PC-3 (cell line): Measurements from ENCODE around the gene ZNF846. TPM values are rescaled to one million over a fixed set of nuclear protein-coding genes. Genes with fewer than 3 reads are reported as not detected.

ENCODE experiments used
- ATAC-seq: fragments of 200-7000 bp; cut with Tn5 transposase; 2 replicates; pipeline ENCODE4 v1.9.1; 2020; ENCODE audit warnings: mild to moderate bottlenecking, moderate library complexity
- BruUV-seq: library from RNA; stranded (reverse); fragments of 400-500 nt; replicated peaks from 2 replicates; lab custom pipeline; 2021; lab: Mats Ljungman, UMichigan
- CTCF ChIA-PET: fragments of 300-600 bp; sonication (Branson Sonifier 250); formaldehyde crosslinking; loops from one replicate; lab custom pipeline; 2022; ENCODE audit warnings: antibody characterized with exemption; lab: Charles Lee
- POLR2A ChIA-PET: fragments of 300-600 bp; sonication (Branson Sonifier 250); formaldehyde crosslinking; loops from one replicate; lab custom pipeline; 2022; ENCODE audit warnings: antibody characterized with exemption; ENCODE audit not compliant: unreplicated experiment; lab: Charles Lee
- DNase-seq: peaks from one replicate; pipeline ENCODE4 v3.0.0-alpha.2; 2015
- H2AFZ ChIP-seq: fragments of 300-600 bp; sonication (generic); 2 replicates; pipeline ENCODE4 v1.6.0; 2016; ENCODE audit warnings: antibody characterized with exemption, low read length
- H3F3A ChIP-seq: fragments of 300-600 bp; sonication (generic); one replicate; pipeline ENCODE4 v1.6.0; 2017; ENCODE audit warnings: antibody characterized with exemption, low read length, control low read depth, mild to moderate bottlenecking; ENCODE audit not compliant: unreplicated experiment
- H3K27ac ChIP-seq: fragments of 300-600 bp; sonication (generic); 2 replicates; pipeline ENCODE4 v1.5.1; 2016; ENCODE audit warnings: mild to moderate bottlenecking, low read length
- H3K27me3 ChIP-seq: fragments of 300-600 bp; sonication (generic); 2 replicates; pipeline ENCODE4 v1.6.1; 2016; ENCODE audit warnings: low read length, mixed read lengths
- H3K36me3 ChIP-seq: fragments of 300-600 bp; sonication (generic); 2 replicates; pipeline ENCODE4 v1.6.1; 2016; ENCODE audit warnings: low read depth, mixed run types, low read length, mixed read lengths
- H3K4me1 ChIP-seq: fragments of 300-600 bp; sonication (generic); 2 replicates; pipeline ENCODE4 v1.5.1; 2016; ENCODE audit warnings: low read length; ENCODE audit not compliant: insufficient read depth
- H3K4me2 ChIP-seq: fragments of 300-600 bp; sonication (generic); 2 replicates; pipeline ENCODE4 v1.6.0; 2016; ENCODE audit warnings: low read length
- H3K4me3 ChIP-seq: fragments of 300-600 bp; sonication (generic); 2 replicates; pipeline ENCODE4 v1.5.1; 2016; ENCODE audit warnings: mild to moderate bottlenecking, low read length, mixed read lengths
- H3K79me2 ChIP-seq: fragments of 300-600 bp; sonication (generic); 2 replicates; pipeline ENCODE4 v1.6.1; 2017; ENCODE audit warnings: low read length, mixed read lengths
- H3K9ac ChIP-seq: fragments of 300-600 bp; sonication (generic); 2 replicates; pipeline ENCODE4 v1.6.0; 2016; ENCODE audit warnings: mild to moderate bottlenecking, low read length
- H3K9me2 ChIP-seq: fragments of 300-600 bp; sonication (generic); replicated peaks from 2 replicates; pipeline ENCODE4 v1.6.1; 2016; ENCODE audit warnings: mixed run types, low read length, mixed read lengths
- H3K9me3 ChIP-seq: fragments of 300-600 bp; sonication (generic); 2 replicates; pipeline ENCODE4 v1.6.1; 2016; ENCODE audit warnings: low read length, mixed read lengths
- H4K20me1 ChIP-seq: fragments of 300-600 bp; sonication (generic); 2 replicates; pipeline ENCODE4 v1.6.1; 2016; ENCODE audit warnings: low read length, mixed read lengths
- EZH2 ChIP-seq: fragments of 300-600 bp; sonication (generic); IDR thresholded peaks from one replicate; pipeline ENCODE4 v1.6.1; 2017; ENCODE audit warnings: antibody characterized with exemption, mild to moderate bottlenecking, low read length; ENCODE audit not compliant: unreplicated experiment
- EZH2phosphoT487 ChIP-seq: fragments of 300-600 bp; sonication (generic); IDR thresholded peaks from 2 replicates; pipeline ENCODE4 v1.6.1; 2018; ENCODE audit warnings: mild to moderate bottlenecking, antibody characterized with exemption, low read length, borderline replicate concordance
- intact Hi-C: fragments of 100-400 bp; cut with micrococcal nuclease; formaldehyde crosslinking; loops from 2 replicates; pipeline ENCODE4 v1.9.0; 2023
- total RNA-seq: library from RNA; depleted of rRNA; stranded (reverse); fragments of >200 nt; gene quantifications from 2 replicates; pipeline ENCODE4 v1.2.3, GENCODE V29; 2014
- TF ChIP-seq, protein P1 (sequence below): fragments of 300-600 bp; sonication (generic); conservative IDR thresholded peaks from 2 replicates; pipeline ENCODE4 v1.5.1; 2017; ENCODE audit warnings: antibody characterized with exemption, low read depth, mild to moderate bottlenecking, low read length

The ZNF846 gene
- total RNA-seq, 1 experiment from 2014 or later = 15.7 TPM

DNA sequence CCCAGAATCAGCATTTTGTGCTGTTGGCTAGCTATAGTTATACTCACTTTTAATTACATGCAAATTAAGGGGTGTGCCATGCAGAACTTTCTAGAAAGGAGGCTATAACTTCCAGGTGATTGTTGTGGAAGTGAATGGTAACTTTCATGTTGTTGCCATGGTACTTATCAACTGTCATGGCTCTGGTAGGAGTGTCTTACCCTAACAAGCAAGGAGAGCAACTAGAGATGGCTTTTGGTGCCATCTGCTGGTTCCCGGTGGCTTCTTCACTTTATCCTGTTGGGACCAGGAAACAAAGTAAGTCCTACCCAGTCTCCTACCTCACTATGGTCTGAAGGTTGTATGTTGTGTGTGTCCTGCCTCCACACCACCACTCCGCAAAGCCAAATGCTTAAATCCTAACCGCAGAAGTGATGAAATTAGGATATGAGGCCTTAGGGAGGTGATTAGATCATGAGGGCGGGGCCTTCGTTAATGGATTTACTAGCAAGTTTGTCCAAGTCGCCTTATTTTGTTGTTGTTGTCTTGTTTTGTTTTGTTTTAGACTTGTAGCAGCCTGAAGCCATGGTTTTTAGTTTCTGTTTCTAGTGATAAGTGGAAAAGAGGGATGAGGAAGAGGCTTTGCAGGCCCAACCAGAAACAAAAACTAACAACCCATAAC is 27.7 kb upstream of the ZNF846 start:
- H3K9ac ChIP-seq = no peak overlapping the region
- H3K27me3 ChIP-seq = no peaks in the 10 kb centered on the region
- peak; percentile 56 for ATAC-seq
- no TSS peak for BruUV-seq
- peak; percentile 98 for DNase-seq
- peaks cover 4% of the 10 kb centered on the region for H3F3A ChIP-seq
- H3K79me2 ChIP-seq = no peaks in the 10 kb centered on the region
- peak overlapping the region; percentile 66 for H2AFZ ChIP-seq
- H3K4me3 ChIP-seq = peak overlapping the region; percentile 30; the same call in 1 of the 2 replicates
- POLR2A ChIA-PET = interaction anchor here (0.6 kb wide), 1 partner anchor 170 kb away, joined by 5 read pairs; no protein-coding TSS in a partner anchor
- no peaks in the 10 kb centered on the region for H3K36me3 ChIP-seq
- H3K9me3 ChIP-seq = no peaks in the 10 kb centered on the region
- TF ChIP-seq, protein P1, sequence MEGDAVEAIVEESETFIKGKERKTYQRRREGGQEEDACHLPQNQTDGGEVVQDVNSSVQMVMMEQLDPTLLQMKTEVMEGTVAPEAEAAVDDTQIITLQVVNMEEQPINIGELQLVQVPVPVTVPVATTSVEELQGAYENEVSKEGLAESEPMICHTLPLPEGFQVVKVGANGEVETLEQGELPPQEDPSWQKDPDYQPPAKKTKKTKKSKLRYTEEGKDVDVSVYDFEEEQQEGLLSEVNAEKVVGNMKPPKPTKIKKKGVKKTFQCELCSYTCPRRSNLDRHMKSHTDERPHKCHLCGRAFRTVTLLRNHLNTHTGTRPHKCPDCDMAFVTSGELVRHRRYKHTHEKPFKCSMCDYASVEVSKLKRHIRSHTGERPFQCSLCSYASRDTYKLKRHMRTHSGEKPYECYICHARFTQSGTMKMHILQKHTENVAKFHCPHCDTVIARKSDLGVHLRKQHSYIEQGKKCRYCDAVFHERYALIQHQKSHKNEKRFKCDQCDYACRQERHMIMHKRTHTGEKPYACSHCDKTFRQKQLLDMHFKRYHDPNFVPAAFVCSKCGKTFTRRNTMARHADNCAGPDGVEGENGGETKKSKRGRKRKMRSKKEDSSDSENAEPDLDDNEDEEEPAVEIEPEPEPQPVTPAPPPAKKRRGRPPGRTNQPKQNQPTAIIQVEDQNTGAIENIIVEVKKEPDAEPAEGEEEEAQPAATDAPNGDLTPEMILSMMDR = peak; percentile 98
- no peak for TF ChIP-seq EZH2
- no peak for TF ChIP-seq EZH2phosphoT487
- no peaks in the 10 kb centered on the region for H3K9me2 ChIP-seq
- no peak overlapping the region for H3K27ac ChIP-seq
- H3K4me2 ChIP-seq = peak overlapping the region; percentile 53
- intact Hi-C loops = loop anchor here (1.0 kb wide), 7 partner anchors 23 to 660 kb away; partner anchors contain the start of genes FBXL12, ZNF266 and ZNF317
- CTCF ChIA-PET = interaction anchor here (0.6 to 0.9 kb wide), 2 partner anchors 27 to 471 kb away, joined by 3 to 6 read pairs; partner anchors contain the start of gene ZNF846
- H4K20me1 ChIP-seq = no peaks in the 10 kb centered on the region
- H3K4me1 ChIP-seq = peaks cover 16% of the 10 kb centered on the region

- TSS peak; percentile 79 for BruUV-seq
- no peak for TF ChIP-seq EZH2phosphoT487
- TF ChIP-seq EZH2 = no peak
- TF ChIP-seq, protein P1 = no peak
- peak overlapping the region; percentile 75 for H3K4me3 ChIP-seq
- peak overlapping the region; percentile 93 for H3K4me2 ChIP-seq
- no peaks in the 10 kb centered on the region for H3K79me2 ChIP-seq
- no peaks in the 10 kb centered on the region for H3K9me2 ChIP-seq
- ATAC-seq (0 out of 2 replicates have a peak, but pooled peaks have one; percentile 3), DNase-seq (peak; percentile 26)
- H2AFZ ChIP-seq = peak overlapping the region; percentile 100
- peaks cover 16% of the 10 kb centered on the region for H3K4me1 ChIP-seq
- no peaks in the 10 kb centered on the region for H3F3A ChIP-seq
- peak overlapping the region; percentile 78 for H3K9ac ChIP-seq
- ChIA-PET POLR2A (no interaction called here), CTCF (no interaction called here)
- intact Hi-C loops = no loop called here
- H3K9me3 ChIP-seq = no peaks in the 10 kb centered on the region
- no peaks in the 10 kb centered on the region for H3K36me3 ChIP-seq
- H4K20me1 ChIP-seq = no peaks in the 10 kb centered on the region
- no peaks in the 10 kb centered on the region for H3K27me3 ChIP-seq
- H3K27ac ChIP-seq = peak overlapping the region; percentile 52
Observed at GRCh38 chr19:9793071-9793591, 24.6 kb upstream of the ZNF846 start.
